Gastroesophageal sphincter (tissue), 3 donors: ENCODE measurements around the gene EPHA4.

ENCODE experiments used
- EP300 ChIP-seq: sonication (generic); formaldehyde crosslinking; IDR thresholded peaks from one replicate; pipeline ENCODE4 v1.6.1; 2017; ENCODE audit warnings: antibody characterized with exemption, mild to moderate bottlenecking
- POLR2A ChIP-seq, 2 donors: fragments of 450-650 bp; IDR thresholded peaks; one replicate each; pipeline ENCODE4 v1.6.1; 2017; ENCODE audit warnings: antibody characterized with exemption in 2 of 2, mild to moderate bottlenecking in 2 of 2, moderate library complexity in 1 of 2
- POLR2AphosphoS5 ChIP-seq: sonication (generic); formaldehyde crosslinking; IDR thresholded peaks from one replicate; pipeline ENCODE4 v1.6.1; 2017; ENCODE audit warnings: antibody characterized with exemption
- TF ChIP-seq, protein P1 (sequence below), 4 experiments: fragments of 200-600 bp in 2 of 4; fragments of 450-650 bp in 2 of 4; sonication (generic) in 1 of 4; IDR thresholded peaks; one replicate each; pipeline ENCODE4 v1.5.1; 2017 to 2019; ENCODE audit warnings: antibody characterized with exemption in 4 of 4, mild to moderate bottlenecking in 2 of 4, moderate library complexity in 2 of 4

DNA sequence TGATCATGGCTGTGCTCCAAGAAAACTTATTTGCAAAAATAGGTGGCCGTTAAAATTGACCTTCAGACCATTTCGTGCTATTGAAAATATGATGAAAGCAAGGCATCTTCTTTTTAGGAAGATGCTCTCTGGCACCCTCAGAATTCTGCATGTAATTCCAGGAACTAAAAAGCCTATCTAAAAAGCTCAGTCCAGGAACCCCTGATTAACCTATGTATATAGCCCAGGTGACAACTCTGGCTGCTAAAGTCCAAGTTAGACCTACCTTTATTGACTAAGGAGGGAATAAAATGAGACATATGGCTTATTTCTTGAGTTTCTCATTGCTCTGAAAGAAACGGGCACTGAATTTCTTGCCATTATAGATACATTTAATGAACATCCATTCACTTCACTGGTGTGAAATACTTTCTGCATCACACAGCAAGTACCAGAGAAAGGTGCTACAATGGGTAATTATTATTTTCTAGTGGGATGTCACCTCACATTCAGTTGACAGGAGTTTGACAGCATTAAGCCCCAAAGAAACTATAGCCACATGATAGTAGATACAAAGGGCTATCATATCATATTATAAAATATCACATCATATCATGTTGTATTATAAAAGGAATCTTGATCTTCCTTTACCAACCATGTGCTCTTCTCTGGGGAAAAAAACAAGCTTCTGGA lies 83.8 kb downstream of the EPHA4 start:
- TF ChIP-seq, protein P1, sequence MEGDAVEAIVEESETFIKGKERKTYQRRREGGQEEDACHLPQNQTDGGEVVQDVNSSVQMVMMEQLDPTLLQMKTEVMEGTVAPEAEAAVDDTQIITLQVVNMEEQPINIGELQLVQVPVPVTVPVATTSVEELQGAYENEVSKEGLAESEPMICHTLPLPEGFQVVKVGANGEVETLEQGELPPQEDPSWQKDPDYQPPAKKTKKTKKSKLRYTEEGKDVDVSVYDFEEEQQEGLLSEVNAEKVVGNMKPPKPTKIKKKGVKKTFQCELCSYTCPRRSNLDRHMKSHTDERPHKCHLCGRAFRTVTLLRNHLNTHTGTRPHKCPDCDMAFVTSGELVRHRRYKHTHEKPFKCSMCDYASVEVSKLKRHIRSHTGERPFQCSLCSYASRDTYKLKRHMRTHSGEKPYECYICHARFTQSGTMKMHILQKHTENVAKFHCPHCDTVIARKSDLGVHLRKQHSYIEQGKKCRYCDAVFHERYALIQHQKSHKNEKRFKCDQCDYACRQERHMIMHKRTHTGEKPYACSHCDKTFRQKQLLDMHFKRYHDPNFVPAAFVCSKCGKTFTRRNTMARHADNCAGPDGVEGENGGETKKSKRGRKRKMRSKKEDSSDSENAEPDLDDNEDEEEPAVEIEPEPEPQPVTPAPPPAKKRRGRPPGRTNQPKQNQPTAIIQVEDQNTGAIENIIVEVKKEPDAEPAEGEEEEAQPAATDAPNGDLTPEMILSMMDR (IDR thresholded peaks at IDR 0.05): no peak
- TF ChIP-seq POLR2AphosphoS5 (no peak), POLR2A (IDR thresholded peaks at IDR 0.05) (no peak), EP300 (no peak)
